ENCODE data around the gene DCAF8. TPM values are rescaled to one million over a fixed set of nuclear protein-coding genes. Genes with fewer than 3 reads are reported as not detected.

The DCAF8 gene
- total RNA-seq, 4 donors from 2014 or later = 126 to 186 (median 172) TPM

DNA sequence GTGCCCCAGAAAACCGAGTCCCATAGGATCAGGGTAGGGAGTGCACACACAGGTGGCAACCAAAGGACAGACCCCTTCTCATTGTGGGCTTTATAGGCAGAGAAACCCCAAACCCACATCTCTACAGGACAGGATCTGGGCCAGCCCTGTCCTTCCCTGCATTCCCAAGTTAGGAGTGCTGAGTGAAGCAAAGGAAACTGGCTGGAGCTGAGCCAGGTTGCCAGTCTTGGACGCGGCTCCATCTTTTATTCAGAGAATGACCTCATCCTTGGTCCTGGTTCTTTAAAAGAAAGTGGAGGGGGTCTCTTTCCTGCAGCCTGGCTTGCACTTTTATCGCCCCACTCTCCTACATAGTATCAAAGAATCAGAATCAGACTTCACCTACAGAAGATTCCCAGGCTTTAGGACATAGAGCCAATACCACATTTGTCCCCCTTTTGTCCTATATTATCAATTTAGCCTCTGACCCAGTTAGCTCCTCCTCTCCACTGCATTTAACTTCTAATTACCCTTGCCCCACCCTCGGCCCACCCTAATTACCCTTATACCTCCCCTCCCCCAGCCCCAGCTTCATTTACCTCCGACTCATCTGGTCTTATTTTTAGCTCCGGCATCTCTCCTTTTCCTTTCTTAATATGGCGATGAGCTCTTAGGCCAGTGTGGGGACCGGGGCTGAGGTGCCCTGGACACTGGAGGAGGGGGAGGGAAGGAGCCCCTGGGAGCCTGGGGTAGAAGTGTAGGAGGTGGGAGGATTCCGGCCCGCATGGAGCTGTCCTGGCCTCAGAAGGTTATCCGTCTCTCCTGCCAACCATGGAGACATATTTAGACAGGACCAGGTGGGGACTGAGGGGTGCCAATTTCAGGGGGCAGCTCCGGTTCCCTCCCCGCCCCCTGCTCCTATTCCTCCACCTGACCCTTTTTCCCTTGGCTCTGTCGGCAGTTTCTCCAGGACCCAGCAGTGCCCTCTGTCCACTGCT is 72.4 kb downstream of the DCAF8 start, which contains the start of gene CASQ1:
CASQ1 (plus strand) TSS at position 927 of the 977 bp plus-strand sequence. CDS start 177 bp downstream, outside the sequence.
- H3K36me3 ChIP-seq = no peaks in the 10 kb centered on the region
- no peaks in the 10 kb centered on the region for H3K27me3 ChIP-seq
- TF ChIP-seq POLR2A (IDR thresholded peaks at IDR 0.05) (no peak), CTCF (IDR thresholded peaks at IDR 0.05) (no peak), EP300 (IDR thresholded peaks at IDR 0.05) (no peak)
- peak in 1 of 2 donors; percentile 38 for DNase-seq (ENCODE audit: low spot score in 2 of 2)
- no peak within 1 kb of the TSS for H3K4me3 ChIP-seq
- WGBS, 2 donors = 57 to 58% methylated on average over 15 of the region's 15 CpGs
- H3K4me1 ChIP-seq = peaks cover 0 to 25% (median 4%) of the 10 kb centered on the region in 4 donors
- no peaks in the 10 kb centered on the region for H3K9me3 ChIP-seq
- H3K27ac ChIP-seq = no peak within 1 kb of the TSS

DNA sequence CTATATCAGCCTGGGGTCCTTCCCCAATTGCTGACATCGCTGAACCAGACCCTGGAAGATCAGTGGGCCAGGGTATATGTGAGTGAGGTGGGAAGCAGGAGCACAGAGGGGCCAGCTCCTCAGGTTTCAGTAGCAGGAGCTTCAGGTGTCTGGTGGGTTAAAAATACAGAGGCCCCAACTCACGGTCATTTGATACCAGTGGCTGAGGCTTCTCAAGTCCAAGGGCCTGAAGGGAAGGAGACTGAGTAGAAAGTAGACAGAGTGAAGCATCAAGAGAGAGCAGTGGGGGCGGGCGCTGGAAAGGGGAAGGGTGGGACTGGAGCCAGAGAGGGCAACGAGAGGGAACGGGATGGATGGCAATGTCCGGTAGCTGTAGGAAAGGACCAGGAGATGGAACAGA is 74.0 kb downstream of the DCAF8 start:
- Histone ChIP-seq H3K4me3 (no peak overlapping the region), H3K9me3 (no peaks in the 10 kb centered on the region)
- WGBS, 2 donors = 77 to 82% methylated on average over 7 of the region's 7 CpGs

GRCh38 chr1:160187407-160187806 is 74.9 kb downstream of the DCAF8 start:
- Histone ChIP-seq H3K36me3 (no peaks in the 10 kb centered on the region), H3K27ac (no peak overlapping the region), H3K27me3 (no peaks in the 10 kb centered on the region), H3K9me3 (no peaks in the 10 kb centered on the region), H3K4me3 (no peak overlapping the region), H3K4me1 (peaks cover 0 to 12% (median 4%) of the 10 kb centered on the region in 4 donors)
- TF ChIP-seq CTCF (IDR thresholded peaks at IDR 0.05) (no peak), POLR2A (IDR thresholded peaks at IDR 0.05) (no peak), EP300 (IDR thresholded peaks at IDR 0.05) (no peak)
- DNase-seq (ENCODE audit: low spot score in 2 of 2) = no peak
- WGBS, 2 donors = 80 to 86% methylated on average over 7 of the region's 7 CpGs

More for the DNA sequence above, 74.0 kb downstream of the DCAF8 start:
- H3K27me3 ChIP-seq = no peaks in the 10 kb centered on the region
- H3K36me3 ChIP-seq = no peaks in the 10 kb centered on the region
- no peak for TF ChIP-seq POLR2A (IDR thresholded peaks at IDR 0.05)
- TF ChIP-seq CTCF (IDR thresholded peaks at IDR 0.05) = no peak
- TF ChIP-seq EP300 (IDR thresholded peaks at IDR 0.05) = no peak
- no peak overlapping the region for H3K27ac ChIP-seq
- H3K4me1 ChIP-seq = peaks cover 0 to 22% (median 4%) of the 10 kb centered on the region in 4 donors
- DNase-seq (ENCODE audit: low spot score in 2 of 2) = no peak

DNA sequence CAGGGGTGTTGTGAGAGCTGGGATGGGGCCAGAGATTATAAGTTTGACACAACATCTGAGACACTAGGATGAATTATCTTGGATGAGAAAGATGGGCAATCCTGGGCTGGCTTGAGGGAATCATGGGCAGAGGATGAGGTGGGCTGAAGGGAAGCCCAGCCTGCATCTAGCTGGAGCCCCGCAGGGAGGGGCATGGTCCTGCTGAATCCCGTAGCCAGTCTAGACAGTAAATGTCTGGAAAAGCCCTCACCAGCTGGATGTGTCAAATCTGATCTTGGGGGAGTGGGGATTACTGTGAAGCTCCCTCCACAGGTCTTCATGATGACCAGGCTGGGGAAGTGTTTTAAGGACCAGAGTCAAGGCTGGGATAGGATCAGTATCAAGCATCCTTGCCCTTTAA is 75.6 kb downstream of the DCAF8 start:
- Histone ChIP-seq H3K4me1 (peaks cover 0 to 12% (median 4%) of the 10 kb centered on the region in 4 donors), H3K36me3 (no peaks in the 10 kb centered on the region), H3K9me3 (no peaks in the 10 kb centered on the region), H3K4me3 (no peak overlapping the region), H3K27ac (no peak overlapping the region), H3K27me3 (no peaks in the 10 kb centered on the region)
- TF ChIP-seq EP300 (IDR thresholded peaks at IDR 0.05) = no peak
- DNase-seq (ENCODE audit: low spot score in 2 of 2) = no peak
- 66 to 73% methylated on average over 2 of the region's 2 CpGs for WGBS, 2 donors

GRCh38 chr1:160186246-160186645 is 76.1 kb downstream of the DCAF8 start:
- H3K4me3 ChIP-seq = no peak overlapping the region
- no peak for TF ChIP-seq EP300 (IDR thresholded peaks at IDR 0.05)
- no peak for TF ChIP-seq POLR2A (IDR thresholded peaks at IDR 0.05)
- no peak for TF ChIP-seq CTCF (IDR thresholded peaks at IDR 0.05)
- no peaks in the 10 kb centered on the region for H3K27me3 ChIP-seq
- peaks cover 0 to 12% (median 4%) of the 10 kb centered on the region in 4 donors for H3K4me1 ChIP-seq
- WGBS, 2 donors = 88 to 95% methylated on average over 7 of the region's 7 CpGs
- H3K36me3 ChIP-seq = no peaks in the 10 kb centered on the region
- H3K9me3 ChIP-seq = no peaks in the 10 kb centered on the region
- no peak for DNase-seq (ENCODE audit: low spot score in 2 of 2)
- H3K27ac ChIP-seq = no peak overlapping the region
